ENCODE measurements around the gene NEBL. TPM values are rescaled to one million over a fixed set of nuclear protein-coding genes. Genes with fewer than 3 reads are reported as not detected.

NEBL gene
- total RNA-seq, 2 donors from 2014 or later, result 14.1 to 26.6 TPM

- H3K27ac ChIP-seq, result no peak overlapping the region
- H3K9ac ChIP-seq (ENCODE audit: low read depth in 2 of 2, low read length in 2 of 2), result no peak overlapping the region
- DNase-seq, result no peak
- H3K36me3 ChIP-seq, result no peaks in the 10 kb centered on the region
- H3K9me3 ChIP-seq, result no peaks in the 10 kb centered on the region
- no peak overlapping the region for H3K4me3 ChIP-seq
- no peaks in the 10 kb centered on the region for H3K4me1 ChIP-seq
- TF ChIP-seq CTCF (IDR thresholded peaks at IDR 0.05), result no peak
- intact Hi-C loops (cut with DNase I), result no loop called here
- H3K27me3 ChIP-seq, result no peaks in the 10 kb centered on the region
These were observed 150.3 kb downstream of the NEBL start for GRCh38 chr10:20746856-20747255.

- Histone ChIP-seq H3K36me3 (no peaks in the 10 kb centered on the region), H3K27ac (no peak overlapping the region), H3K4me3 (no peak overlapping the region), H3K4me1 (no peaks in the 10 kb centered on the region), H3K27me3 (no peaks in the 10 kb centered on the region), H3K9ac (ENCODE audit: low read depth in 2 of 2, low read length in 2 of 2) (no peak overlapping the region), H3K9me3 (no peaks in the 10 kb centered on the region)
- no peak for DNase-seq
- intact Hi-C loops (cut with DNase I), result no loop called here
- TF ChIP-seq CTCF (IDR thresholded peaks at IDR 0.05), result no peak
These were observed 151.3 kb downstream of the NEBL start for GRCh38 chr10:20745556-20746375.

GRCh38 chr10:20744821-20745220, 152.3 kb downstream of the NEBL start:
- no peak for DNase-seq
- Histone ChIP-seq H3K4me1 (no peaks in the 10 kb centered on the region), H3K27me3 (no peaks in the 10 kb centered on the region), H3K36me3 (no peaks in the 10 kb centered on the region), H3K27ac (no peak overlapping the region), H3K4me3 (no peak overlapping the region), H3K9ac (ENCODE audit: low read depth in 2 of 2, low read length in 2 of 2) (no peak overlapping the region), H3K9me3 (no peaks in the 10 kb centered on the region)
- TF ChIP-seq CTCF (IDR thresholded peaks at IDR 0.05), result no peak
- intact Hi-C loops (cut with DNase I), result no loop called here

GRCh38 chr10:20743942-20744341, 153.2 kb downstream of the NEBL start:
- no peak for DNase-seq
- Histone ChIP-seq H3K4me1 (no peaks in the 10 kb centered on the region), H3K9ac (ENCODE audit: low read depth in 2 of 2, low read length in 2 of 2) (no peak overlapping the region), H3K27me3 (no peaks in the 10 kb centered on the region), H3K36me3 (no peaks in the 10 kb centered on the region), H3K4me3 (no peak overlapping the region), H3K27ac (no peak overlapping the region), H3K9me3 (no peaks in the 10 kb centered on the region)
- TF ChIP-seq CTCF (IDR thresholded peaks at IDR 0.05), result no peak
- intact Hi-C loops (cut with DNase I), result no loop called here

- H3K36me3 ChIP-seq, result no peaks in the 10 kb centered on the region
- no peaks in the 10 kb centered on the region for H3K4me1 ChIP-seq
- H3K27ac ChIP-seq, result no peak overlapping the region
- no peaks in the 10 kb centered on the region for H3K9me3 ChIP-seq
- no peak for DNase-seq
- TF ChIP-seq CTCF (IDR thresholded peaks at IDR 0.05), result no peak
- H3K4me3 ChIP-seq, result no peak overlapping the region
- H3K27me3 ChIP-seq, result no peaks in the 10 kb centered on the region
- no peak overlapping the region for H3K9ac ChIP-seq (ENCODE audit: low read depth in 2 of 2, low read length in 2 of 2)
- intact Hi-C loops (cut with DNase I), result no loop called here
These were observed 154.2 kb downstream of the NEBL start for GRCh38 chr10:20742737-20743541.

Measured in colonic mucosa (tissue), 4 donors.